Neural cell (in vitro differentiated cells): ENCODE measurements around the gene AMPD2.
"Not testable (repeated sequence)": the region's sequence is repeated elsewhere in the genome, so short reads cannot be mapped to it uniquely, and the experiment has no call there.

Experiments used
- EP300 ChIP-seq: fragments of 450-650 bp; conservative IDR thresholded peaks from 2 replicates; pipeline ENCODE4 v1.6.1; 2014; ENCODE audit warnings: antibody characterized with exemption, mild to moderate bottlenecking, moderate library complexity; ENCODE audit not compliant: poor library complexity, severe bottlenecking
- EZH2 ChIP-seq: fragments of 200-600, 300-800 bp; shearing (Covaris generic), sonication (generic); IDR thresholded peaks from 2 replicates; pipeline ENCODE4 v1.6.1; 2014; ENCODE audit warnings: antibody characterized with exemption, low read length, borderline replicate concordance, mild to moderate bottlenecking; ENCODE audit not compliant: insufficient read depth, poor library complexity, severe bottlenecking
- MXI1 ChIP-seq: fragments of 450-650 bp; conservative IDR thresholded peaks from 2 replicates; pipeline ENCODE4 v1.6.1; 2014; ENCODE audit warnings: antibody characterized with exemption, mild to moderate bottlenecking; ENCODE audit not compliant: poor library complexity, severe bottlenecking
- POLR2AphosphoS5 ChIP-seq: IDR thresholded peaks from 2 replicates; pipeline ENCODE4 v1.6.1; 2012
- RAD21 ChIP-seq: fragments of 450-650 bp; conservative IDR thresholded peaks from 2 replicates; pipeline ENCODE4 v1.6.1; 2014; ENCODE audit warnings: antibody characterized with exemption, mild to moderate bottlenecking, moderate library complexity
- SMC3 ChIP-seq: fragments of 450-650 bp; conservative IDR thresholded peaks from 2 replicates; pipeline ENCODE4 v1.6.1; 2014; ENCODE audit warnings: antibody characterized with exemption, mild to moderate bottlenecking, moderate library complexity; ENCODE audit not compliant: poor library complexity
- TAF1 ChIP-seq: IDR thresholded peaks from 2 replicates; pipeline ENCODE4 v1.6.1; 2012; ENCODE audit warnings: low read depth
- TF ChIP-seq, protein P1 (sequence below): fragments of 450-650 bp; IDR thresholded peaks from 2 replicates; pipeline ENCODE4 v1.5.1; 2014; ENCODE audit warnings: antibody characterized with exemption, mild to moderate bottlenecking, moderate library complexity; ENCODE audit not compliant: poor library complexity, severe bottlenecking
- TF ChIP-seq, protein P2 (sequence below): IDR thresholded peaks from 2 replicates; pipeline ENCODE4 v1.6.1; 2012; ENCODE audit warnings: borderline replicate concordance

DNA sequence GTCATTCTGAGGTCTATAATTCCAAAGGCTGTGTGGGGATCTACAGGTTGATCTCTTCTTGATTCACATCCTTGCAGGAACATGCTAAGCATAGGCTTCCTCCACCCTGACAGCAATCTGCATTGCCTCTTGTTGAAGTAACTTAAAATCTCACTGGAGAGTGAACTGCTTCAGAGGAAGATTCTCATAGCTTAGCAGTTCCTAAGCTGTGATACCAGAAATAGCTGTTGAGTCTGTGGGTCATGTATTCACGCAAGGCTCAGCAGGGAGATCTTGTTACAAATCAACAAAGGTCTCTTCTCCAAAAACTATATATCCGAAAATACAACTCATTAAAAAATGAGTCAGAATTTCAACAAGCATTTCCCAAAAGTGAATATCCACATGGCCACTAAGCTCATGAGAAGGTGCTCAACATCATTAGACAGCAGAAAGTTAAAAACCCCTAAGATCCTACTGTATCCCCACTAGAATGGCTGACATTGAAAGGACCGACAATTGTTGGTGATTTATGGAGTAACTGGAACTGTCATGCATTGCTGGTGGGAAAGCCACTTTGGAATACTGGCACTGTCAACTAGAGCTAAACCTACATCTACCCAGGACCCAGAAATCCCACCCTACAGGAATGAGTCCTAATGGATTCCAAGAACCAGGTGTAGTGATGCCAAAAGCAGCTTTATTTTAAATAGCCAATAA lies 57.2 kb downstream of the AMPD2 start:
- TF ChIP-seq EP300, SMC3, TAF1, POLR2AphosphoS5, MXI1, RAD21, EZH2: not testable (repeated sequence)
- TF ChIP-seq, protein P1, sequence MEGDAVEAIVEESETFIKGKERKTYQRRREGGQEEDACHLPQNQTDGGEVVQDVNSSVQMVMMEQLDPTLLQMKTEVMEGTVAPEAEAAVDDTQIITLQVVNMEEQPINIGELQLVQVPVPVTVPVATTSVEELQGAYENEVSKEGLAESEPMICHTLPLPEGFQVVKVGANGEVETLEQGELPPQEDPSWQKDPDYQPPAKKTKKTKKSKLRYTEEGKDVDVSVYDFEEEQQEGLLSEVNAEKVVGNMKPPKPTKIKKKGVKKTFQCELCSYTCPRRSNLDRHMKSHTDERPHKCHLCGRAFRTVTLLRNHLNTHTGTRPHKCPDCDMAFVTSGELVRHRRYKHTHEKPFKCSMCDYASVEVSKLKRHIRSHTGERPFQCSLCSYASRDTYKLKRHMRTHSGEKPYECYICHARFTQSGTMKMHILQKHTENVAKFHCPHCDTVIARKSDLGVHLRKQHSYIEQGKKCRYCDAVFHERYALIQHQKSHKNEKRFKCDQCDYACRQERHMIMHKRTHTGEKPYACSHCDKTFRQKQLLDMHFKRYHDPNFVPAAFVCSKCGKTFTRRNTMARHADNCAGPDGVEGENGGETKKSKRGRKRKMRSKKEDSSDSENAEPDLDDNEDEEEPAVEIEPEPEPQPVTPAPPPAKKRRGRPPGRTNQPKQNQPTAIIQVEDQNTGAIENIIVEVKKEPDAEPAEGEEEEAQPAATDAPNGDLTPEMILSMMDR = not testable (repeated sequence)
- TF ChIP-seq, protein P2, sequence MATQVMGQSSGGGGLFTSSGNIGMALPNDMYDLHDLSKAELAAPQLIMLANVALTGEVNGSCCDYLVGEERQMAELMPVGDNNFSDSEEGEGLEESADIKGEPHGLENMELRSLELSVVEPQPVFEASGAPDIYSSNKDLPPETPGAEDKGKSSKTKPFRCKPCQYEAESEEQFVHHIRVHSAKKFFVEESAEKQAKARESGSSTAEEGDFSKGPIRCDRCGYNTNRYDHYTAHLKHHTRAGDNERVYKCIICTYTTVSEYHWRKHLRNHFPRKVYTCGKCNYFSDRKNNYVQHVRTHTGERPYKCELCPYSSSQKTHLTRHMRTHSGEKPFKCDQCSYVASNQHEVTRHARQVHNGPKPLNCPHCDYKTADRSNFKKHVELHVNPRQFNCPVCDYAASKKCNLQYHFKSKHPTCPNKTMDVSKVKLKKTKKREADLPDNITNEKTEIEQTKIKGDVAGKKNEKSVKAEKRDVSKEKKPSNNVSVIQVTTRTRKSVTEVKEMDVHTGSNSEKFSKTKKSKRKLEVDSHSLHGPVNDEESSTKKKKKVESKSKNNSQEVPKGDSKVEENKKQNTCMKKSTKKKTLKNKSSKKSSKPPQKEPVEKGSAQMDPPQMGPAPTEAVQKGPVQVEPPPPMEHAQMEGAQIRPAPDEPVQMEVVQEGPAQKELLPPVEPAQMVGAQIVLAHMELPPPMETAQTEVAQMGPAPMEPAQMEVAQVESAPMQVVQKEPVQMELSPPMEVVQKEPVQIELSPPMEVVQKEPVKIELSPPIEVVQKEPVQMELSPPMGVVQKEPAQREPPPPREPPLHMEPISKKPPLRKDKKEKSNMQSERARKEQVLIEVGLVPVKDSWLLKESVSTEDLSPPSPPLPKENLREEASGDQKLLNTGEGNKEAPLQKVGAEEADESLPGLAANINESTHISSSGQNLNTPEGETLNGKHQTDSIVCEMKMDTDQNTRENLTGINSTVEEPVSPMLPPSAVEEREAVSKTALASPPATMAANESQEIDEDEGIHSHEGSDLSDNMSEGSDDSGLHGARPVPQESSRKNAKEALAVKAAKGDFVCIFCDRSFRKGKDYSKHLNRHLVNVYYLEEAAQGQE = not testable (repeated sequence)
